Stimulated activated naive CD4-positive, alpha-beta T cell treated with Interleukin-2 at 50 U/mL for 16 hours (primary cell): Measurements from ENCODE around the gene HAGH.

Experiments
- DNase-seq: peaks from one replicate; lab custom pipeline; 2025; lab: John Stamatoyannopoulos, UW

Gene HAGH

DNA sequence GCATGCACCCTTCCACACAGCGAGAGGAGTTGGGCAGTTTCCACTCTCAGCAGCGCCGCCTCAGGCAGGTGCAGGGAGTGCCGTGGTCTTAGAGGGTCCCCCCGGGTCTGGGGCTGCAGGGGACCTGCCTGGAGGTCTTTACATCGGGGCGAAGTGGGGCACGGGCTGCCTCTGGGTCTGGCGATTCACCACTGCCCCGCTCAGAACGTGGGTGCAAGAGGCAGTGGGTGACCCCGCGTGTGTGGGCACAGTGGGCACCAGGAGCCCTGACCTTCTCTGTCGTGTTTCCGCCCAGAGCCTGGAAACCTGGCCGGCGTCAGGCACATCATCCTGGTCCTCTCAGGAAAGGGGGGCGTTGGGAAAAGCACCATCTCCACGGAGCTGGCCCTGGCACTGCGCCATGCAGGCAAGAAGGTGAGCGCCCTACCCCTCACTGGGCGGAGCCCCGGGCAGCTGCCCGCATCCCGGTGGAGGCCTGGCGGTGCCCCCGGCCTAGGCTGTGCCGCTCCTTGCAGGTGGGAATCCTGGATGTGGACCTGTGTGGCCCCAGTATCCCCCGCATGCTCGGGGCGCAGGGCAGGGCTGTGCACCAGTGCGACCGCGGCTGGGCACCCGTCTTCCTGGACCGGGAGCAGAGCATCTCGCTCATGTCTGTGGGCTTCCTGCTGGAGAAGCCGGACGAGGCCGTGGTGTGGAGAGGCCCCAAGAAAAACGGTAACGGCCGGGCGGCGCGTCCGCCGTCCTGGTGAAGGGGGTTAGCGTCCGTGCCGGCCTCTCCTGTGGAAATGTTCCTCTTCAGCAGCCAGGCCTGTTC lies 40.2 kb downstream of the HAGH start:
- no peak for DNase-seq

DNA sequence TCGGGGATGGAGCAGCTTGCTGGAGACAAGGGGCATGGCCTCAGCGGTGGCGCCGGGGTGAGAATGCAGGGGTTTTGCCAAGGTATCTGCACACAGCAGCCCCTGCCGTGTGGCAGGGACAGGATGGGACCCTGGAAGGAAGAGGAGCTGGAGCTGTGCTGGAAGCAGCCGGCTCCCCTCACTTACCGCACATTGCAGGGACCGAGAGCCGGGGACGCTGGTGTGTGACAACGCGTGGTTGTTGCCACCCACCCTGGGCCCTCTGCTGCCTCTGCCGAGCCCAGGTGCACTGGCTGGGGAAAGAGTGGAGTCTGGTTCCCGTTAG lies 40.8 kb downstream of the HAGH start:
- DNase-seq = no peak

DNA sequence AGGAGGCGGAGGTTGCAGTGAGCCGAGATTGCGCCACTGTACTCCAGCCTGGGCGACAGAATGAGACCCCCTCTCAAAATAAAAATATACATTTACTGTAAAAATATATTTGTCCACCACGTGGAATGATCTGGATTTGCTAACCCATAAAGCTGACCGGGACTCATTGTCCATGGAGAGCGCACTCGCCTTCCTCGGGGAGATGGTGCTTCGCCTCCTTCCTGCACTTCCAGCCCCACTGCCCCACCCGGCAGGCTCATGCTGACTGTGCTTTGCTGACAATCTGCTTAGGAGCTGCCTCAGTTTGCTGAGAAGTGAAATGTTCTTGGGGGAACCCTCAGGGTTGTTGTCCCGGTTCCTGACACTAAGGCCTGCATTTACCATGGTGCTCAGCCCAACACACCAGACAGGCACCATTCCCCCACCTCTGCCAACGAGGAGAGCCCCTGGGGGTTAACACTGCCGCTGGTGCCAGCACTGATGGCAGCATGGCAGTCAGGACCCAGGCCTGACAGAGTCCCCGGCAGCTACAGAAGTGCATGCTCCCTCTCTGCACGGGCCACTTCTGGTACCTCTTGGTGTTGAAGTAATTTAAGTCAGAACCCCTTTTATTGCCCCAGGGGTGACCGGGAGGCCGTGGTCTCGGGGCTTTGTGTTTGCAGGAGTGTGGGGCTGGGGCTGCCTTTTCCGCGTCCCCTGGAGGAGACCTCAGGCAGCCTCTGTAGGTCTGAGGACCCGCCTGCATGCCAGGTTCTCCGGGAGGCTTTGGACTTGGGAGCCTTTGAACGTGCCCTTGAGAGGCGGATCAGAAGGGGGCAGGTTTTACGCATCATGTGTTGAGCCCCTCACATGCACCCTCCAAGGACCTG lies 41.4 kb downstream of the HAGH start:
- no peak for DNase-seq

DNA sequence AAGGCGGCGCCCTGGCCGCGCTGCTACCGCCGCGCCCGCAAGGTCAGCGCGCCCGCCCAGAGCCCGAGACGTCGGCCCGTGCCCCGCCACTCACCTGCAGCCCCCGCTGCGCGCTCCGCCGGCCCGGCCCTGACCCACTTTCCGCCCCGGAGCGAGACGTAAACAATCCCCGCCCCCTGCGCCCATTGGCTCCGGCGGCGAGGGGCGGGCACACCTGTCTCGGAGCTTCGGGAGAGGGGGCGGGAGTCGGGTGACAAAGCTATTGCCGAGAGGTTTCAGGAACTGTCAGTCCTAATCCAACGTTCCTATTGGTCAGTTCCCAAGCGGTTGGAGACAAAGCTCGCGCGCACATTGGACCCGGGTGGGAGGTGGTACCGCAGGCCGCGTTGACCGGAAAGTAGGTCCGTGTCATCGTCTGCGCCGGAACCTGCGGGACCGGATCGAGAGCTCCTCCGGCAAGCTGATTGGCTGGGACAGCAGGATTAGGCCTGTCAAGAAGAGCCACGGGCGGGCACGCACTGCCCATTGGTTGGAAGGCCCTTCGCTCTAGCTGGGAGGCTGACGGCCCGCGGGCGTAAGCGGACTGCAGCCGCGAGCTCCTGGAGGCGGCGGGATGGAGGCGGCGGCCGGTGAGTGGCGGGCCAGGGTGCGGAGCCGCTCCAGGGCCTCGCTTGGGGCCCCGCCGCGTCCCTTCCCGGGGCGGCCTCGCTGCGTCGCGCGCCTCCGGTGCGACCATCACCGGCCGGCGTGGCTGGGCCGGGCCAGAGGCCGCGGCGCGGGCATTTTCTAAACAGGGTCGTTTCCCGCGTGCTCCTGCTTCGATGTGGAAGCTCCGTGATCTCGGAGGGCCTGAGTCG lies 44.0 kb downstream of the HAGH start, which contains the start of the genes NUBP2 and SPSB3:
Gene NUBP2, plus strand, starts transcription at position 553 of the 857 bp plus-strand sequence. Its CDS starts 61 bp downstream, at position 614.
Gene SPSB3, minus strand, starts transcription at position 164 of the 857 bp plus-strand sequence. CDS start 1,088 bp downstream, outside the sequence.
- peak; percentile 99 for DNase-seq

DNA sequence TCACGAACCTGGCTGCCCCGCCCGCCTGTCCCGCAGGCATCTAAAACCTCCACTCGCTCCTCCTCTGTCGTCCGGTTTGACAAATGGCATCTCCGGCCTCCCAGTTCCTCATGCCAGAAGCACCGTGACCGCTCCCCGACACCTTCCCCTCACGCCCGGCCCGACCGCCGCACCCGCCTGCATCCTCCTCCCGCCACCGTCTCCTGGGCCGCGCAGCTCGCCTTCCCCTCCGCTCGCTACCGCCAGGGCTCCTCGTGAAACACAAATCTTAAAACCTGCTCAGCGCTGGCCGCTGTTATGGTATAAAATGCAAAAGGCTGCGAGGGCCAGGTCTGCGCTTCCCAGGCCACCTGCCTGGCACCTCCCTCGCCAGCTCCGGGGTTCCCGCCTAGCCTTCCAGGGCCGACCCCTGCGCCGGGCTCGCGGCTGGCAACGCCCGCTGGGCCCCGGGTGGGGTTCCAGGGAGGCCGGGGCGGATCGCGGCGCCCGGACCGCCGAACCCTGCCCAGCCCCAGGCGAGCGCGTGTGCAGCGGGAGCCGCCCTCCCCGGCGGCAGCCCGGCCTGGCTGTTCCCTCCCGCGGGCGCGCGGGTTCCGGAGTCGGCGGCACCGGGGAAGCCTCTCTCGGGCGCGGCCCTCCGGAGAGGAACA lies 44.7 kb downstream of the HAGH start:
- DNase-seq = peak; percentile 30

DNA sequence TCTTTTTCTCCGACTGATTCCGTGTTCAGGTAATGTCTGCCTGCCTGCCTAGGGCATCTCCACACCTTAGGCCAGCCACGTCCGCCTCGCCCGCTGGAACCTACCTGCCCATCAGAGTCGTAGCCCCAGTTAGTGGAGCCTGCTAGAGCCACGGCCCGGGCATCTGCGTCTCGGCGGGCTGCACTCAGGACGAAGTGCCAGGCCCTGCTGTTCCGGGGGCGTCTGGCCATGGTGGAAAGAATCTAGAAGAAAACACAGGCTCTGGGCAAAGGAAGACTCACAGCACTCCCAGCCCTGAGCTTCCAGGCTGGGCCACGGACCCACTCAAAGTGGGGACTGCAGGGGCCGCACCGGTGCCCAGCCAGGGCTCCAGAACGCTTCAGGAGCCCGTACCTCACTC lies 45.4 kb downstream of the HAGH start:
- no peak for DNase-seq

DNA sequence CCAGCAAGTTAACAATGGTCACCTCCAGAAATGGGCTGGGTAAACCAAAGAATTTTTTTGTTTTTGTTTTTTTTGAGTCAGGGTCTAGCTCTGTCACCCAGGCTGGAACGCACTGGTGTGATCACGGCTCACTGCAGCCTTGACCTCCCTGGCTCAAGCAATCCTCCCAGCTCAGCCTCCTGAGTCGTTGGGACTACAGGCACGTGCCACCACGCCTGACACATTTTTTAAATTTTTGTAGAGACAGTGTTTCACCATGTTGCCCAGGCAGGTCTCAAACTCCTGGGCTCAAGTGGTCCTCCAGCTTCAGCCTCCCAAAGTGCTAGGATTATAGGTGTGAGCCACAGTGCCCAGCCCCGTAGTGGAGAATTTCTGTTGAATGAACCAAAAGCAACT lies 46.0 kb downstream of the HAGH start:
- no peak for DNase-seq

DNA sequence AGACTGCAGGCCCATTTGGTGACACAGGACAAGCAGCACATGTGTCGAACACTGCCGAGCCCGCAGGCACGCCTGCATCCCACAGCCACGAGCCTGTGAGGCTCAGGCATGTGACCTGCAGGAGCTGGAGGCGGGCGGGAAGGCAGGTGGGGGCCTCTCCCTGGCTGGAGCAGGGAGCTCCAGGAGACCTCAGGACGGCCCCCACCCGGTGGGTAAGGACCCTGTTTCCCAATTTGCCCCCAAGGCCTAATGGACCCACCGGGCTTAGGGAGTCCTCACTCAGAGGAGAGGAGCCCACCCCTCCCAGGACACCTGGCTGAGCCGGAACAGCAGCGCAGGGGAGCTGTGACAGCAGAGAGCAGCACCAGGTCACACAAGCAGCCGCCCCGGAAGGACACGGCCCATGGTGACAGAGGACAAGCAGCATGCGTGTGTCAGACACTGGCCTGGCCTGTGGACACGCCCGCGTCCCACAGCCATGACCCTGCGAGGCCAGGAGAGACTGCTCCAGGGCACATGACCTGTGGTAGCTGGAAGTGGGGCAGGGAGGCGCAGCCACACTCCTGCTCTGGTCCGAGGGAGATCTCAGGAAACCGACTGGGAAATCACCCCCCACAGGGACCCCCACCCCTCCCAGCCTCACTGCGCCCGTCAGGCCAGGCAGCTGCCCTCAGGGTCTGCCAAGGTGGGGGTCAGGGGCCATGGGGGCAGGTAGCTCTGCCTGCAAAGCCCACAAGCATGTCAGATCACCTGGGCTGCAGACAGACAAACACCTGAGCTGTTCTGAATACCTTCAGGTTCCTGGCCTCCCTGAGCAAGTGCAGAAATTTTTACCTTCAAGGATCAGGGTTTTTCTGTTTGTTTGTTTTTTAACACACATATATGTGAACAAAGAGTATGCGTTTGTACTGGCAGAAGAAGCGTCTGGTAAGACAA lies 46.6 kb downstream of the HAGH start:
- no peak for DNase-seq

DNA sequence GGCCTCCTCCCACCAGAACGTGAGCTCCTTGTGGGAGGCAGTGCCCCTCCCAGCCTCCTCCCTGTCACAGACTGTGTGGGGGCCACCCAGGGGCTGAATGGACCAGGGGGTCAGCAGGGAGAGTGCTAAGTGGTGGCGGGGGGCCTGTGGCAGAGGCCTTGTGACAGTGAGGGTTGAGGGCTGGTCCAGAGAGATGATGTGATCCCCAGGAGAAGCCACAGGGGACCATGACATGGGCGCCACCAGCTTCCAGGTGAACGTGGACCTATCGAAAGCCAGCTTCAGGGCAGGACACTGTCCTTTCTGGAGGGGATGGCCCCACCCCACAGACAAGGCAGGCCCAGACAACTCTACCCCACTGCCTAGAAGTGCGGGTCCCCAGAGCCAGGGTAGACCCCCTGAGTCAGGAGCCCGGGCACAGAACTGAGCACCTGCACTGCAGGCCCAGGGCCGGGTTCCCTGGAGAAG lies 47.4 kb downstream of the HAGH start:
- DNase-seq = no peak

DNA sequence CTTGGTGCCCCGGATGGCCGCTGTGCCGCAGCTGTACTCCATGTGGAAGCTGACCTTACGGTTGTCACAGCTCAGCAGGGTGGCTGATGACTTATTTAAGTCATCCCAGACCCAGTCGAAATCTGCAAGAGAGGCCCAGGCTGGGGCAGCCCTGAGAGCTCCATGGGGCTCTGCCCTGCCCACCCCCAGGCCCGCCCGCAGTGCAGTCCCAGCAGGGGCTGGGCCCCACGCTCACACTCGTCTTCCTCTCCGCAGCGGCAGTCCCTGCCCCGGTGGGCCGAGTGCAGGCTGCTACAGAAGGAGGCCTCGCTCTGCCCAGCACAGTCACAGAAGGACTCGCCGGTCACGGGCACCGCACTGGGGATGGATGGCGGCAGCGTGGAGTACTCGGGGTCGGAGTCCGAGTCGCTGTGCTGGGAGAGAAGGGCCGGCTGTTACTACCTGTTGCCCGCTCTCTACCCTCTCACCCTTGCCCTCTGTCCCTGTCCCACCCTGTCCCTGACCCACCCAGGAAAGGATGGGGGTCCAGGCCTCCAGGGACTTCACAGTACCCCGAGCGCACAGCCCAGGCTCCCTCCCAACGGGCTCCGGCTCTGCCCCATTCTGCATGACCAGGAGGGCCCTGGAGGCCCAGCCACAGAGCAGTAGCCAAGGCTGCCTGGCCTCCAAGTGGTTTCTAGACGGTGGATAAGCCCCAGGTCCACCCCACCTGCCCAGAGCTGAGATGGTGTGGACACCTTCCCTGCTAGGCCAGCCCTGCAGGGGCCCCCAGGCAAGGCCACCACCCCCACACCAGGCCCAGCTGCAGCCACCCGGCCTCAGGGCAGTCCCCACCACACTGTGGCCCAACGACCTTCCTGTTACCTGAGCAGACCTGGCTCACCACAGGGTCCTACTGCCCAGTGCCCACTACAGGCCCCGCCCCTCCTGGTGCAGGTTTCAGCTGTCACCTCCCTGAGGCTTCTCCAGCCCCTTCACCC lies 48.1 kb downstream of the HAGH start:
- no peak for DNase-seq

DNA sequence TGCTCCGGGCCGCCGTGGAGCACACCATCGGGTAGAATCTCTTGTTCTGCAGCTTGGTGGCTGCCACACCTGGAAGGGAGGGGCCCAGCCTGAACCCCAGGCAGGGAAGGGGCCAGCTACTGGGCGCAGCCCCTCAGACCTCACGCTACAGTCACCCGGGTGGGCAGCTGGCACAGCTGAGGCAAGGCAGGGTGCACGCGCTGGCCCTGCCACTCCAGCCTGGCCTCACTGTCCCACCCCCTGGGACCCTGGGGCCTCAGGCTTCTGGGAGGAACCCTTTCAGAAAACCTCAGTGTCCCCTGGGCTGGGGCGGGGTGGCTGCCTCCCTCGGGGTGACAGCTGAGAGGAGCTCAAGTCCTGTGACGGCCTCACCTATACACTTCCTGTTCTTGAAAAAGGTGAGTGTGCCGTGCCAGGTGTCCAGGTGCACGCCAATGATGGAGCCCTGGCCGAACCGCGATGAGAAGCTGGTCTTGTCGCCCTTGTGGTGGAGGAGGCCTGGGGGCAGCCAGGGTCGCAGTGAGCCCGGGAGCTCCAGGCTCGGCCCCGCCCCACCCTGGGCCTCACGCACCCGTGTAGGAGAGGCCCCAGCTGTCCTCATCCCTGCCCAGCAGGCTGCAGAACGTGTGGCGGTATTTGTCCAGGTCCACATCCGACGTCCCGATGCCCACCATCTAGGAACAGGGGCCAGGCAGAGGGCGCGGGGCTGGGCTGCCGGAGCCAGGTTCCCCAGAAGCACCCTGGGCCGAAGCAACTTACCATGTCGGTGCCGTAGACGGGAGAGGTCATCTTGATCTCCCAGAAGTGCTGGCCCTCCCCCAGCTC lies 49.0 kb downstream of the HAGH start:
- no peak for DNase-seq

DNA sequence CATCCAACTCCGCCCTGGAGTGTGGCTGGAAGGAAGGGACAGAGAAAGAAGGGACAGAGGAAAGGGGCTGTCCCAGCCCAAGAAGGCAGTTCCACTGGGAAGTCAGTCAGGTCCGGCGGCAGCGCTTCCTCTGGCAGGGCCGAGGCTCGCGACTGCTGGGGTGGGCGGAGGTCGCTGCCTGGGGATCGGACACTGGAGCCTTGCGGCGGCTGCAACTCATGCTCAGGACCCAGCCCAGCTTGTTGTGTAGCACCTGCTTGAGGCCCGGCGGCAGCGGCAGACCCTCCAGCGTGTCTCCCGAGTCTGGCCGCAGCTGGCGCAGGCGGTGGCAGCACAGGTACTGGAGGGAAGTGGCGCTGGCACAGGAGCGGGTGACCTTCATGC lies 49.6 kb downstream of the HAGH start:
- no peak for DNase-seq

DNA sequence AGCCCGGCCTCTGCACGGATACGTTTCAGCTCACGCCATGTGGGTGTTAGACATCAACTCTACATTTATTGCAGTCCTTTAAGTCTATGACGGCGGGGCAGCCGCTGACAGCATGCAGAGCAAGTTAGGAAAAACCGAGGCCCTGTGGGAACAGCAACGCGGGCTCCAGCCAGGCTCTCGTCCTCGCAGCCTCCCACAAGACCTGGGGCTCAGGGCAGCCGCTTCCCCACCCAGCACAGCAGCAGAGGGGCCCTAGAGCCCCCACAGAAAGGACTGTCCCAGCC lies 50.0 kb downstream of the HAGH start:
- no peak for DNase-seq

DNA sequence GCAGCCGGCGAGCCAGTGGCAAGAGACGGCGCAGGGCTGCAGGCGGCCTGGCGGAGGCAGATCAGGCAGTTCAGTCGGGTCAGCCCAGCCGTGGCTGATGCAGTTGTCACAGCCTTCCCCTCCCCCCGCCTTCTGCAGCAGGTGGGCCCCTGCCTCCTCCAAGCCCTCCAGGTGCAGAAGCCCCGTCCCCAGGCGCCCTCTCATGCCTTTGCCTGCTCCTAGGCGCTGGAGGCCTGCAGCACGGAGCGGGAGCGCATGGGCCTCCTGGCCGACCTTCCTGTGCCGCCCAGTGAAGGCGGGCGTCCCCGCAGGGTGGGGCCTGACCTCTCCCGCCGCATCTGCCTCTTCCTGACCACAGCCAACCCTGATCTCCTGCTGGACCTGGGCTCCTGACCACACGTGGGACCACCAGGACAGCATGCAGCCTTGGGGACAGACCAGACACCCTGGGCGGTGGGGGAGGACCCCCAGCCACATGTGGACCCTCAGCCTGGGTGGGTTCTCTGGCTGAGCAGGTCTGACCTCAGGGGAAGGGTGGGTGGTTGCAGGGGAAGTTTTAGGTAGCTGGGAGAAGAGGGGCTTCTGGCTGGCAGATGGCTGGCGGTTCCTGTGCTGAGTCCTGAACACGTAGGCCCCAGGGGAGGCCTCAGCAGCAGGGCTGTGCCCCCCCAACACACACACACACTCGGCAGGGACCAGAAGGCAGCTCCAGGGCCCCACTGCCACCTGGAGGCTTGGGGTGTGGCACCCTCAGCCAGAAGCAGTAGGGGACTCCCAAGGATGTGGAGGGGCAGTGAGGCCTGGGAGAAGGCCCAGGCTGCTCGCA lies 50.6 kb downstream of the HAGH start:
- DNase-seq = no peak

DNA sequence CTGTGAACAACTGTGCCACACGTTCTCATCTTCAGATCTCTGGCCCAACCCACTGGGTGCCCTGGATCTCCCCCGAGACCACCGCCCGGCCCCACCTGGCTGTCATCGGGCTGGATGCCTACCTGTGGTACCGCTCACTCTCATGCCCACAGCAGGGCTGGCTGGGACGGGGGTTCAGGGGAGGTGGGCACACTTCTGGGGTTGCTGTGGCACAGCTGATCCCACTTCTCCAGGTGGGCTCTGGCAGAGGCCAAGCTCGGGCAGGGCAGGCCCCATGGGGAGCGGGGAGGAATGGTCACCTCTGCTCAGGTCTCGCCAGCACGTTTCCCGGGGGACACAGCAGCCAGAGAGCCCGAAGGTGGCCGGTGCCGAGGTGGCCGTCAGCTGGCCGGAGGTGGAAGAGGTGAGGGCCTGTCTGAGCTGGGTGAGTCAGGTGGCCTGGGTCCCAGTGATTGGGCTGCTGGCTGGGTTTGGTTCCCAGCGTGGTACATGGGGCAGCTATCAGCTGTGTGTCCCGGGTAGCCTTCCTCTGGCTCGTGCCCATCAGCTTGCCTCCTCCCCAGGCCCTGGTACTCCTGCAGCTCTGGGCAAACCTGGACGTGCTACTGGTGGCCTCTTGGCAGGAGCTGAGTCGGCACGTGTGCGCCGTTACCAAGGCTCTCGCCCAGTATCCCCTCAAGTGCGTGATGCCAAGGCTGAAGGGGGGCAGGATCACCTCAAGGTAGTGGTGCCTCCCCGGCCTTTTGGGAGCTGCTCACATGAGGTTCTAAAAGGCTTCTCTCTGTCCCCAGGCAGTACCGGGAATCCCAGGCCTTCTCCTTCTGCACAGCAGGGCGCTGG lies 51.4 kb downstream of the HAGH start:
- DNase-seq = no peak

DNA sequence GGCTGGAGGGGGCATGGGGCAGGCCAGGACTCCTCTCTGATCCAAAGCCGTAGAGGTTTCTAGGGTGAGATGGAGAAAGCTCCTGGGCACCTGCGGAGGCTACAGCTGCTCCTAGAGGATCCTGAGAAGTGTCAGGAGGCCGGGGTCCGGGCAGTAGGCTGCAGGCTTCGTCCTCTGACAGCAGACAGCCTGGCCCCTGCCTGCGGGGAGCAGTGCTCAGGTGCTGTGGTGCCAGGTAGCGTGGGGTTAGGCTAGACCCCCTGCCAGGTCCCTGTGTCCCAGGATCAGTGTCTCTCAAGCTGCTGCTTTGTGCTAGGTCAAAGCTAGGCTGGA lies 52.2 kb downstream of the HAGH start:
- DNase-seq = no peak
